Endodermal cell (in vitro differentiated cells): ENCODE data around the gene RPTOR. TPM values are rescaled to one million over a fixed set of nuclear protein-coding genes. Genes with fewer than 3 reads are reported as not detected.

Experiments
- DNase-seq: peaks from one replicate; pipeline ENCODE4 v3.0.0-alpha.2; 2017
- H3K27ac ChIP-seq: 2 replicates; pipeline ENCODE4 v1.5.1; 2013; ENCODE audit warnings: mild to moderate bottlenecking, low read depth, low read length, moderate library complexity
- H3K27me3 ChIP-seq: 2 replicates; pipeline ENCODE4 v1.6.1; 2013; ENCODE audit warnings: mild to moderate bottlenecking, low read length, moderate library complexity; ENCODE audit not compliant: insufficient read depth, control insufficient read depth, poor library complexity, severe bottlenecking
- H3K36me3 ChIP-seq: 2 replicates; pipeline ENCODE4 v1.7.0; 2013; ENCODE audit warnings: mild to moderate bottlenecking, low read length, moderate library complexity; ENCODE audit not compliant: control insufficient read depth, insufficient read depth
- H3K4me1 ChIP-seq: one replicate; pipeline ENCODE4 v1.7.0; 2013; ENCODE audit warnings: low read length; ENCODE audit not compliant: control insufficient read depth, insufficient read depth
- H3K4me3 ChIP-seq: 2 replicates; pipeline ENCODE4 v1.5.1; 2013; ENCODE audit warnings: mild to moderate bottlenecking, low read length, moderate library complexity
- H3K9ac ChIP-seq: 2 replicates; pipeline ENCODE4 v1.6.1; 2013; ENCODE audit warnings: mild to moderate bottlenecking, low read length, moderate library complexity; ENCODE audit not compliant: poor library complexity, severe bottlenecking; ENCODE audit errors: extremely low read depth
- H3K9me3 ChIP-seq: 2 replicates; pipeline ENCODE4 v1.6.1; 2013; ENCODE audit warnings: mild to moderate bottlenecking, low read length, moderate library complexity; ENCODE audit not compliant: control insufficient read depth
- H3K27ac Mint-ChIP-seq: 2 replicates; pipeline ENCODE4 v1.8.0; 2020; ENCODE audit warnings: mixed read lengths
- H3K27me3 Mint-ChIP-seq: 2 replicates; pipeline ENCODE4 v1.8.0; 2021; ENCODE audit warnings: mild to moderate bottlenecking, mixed read lengths; ENCODE audit not compliant: insufficient read depth
- H3K36me3 Mint-ChIP-seq: 2 replicates; pipeline ENCODE4 v1.8.0; 2020; ENCODE audit warnings: low read depth, mixed read lengths
- H3K4me1 Mint-ChIP-seq: 2 replicates; pipeline ENCODE4 v1.8.0; 2020; ENCODE audit warnings: mixed read lengths
- H3K4me3 Mint-ChIP-seq: 2 replicates; pipeline ENCODE4 v1.8.0; 2020; ENCODE audit warnings: mild to moderate bottlenecking, moderate library complexity, mixed read lengths
- H3K9me3 Mint-ChIP-seq: 2 replicates; pipeline ENCODE4 v1.8.0; 2020; ENCODE audit warnings: mild to moderate bottlenecking, mixed read lengths
- WGBS, 2 experiments: methylation state at CpG; one replicate each; pipeline versions ENCODE4 v1.1.5 to v1.1.7; 2013; ENCODE audit warnings: missing lambda C conversion rate in 2 of 2, mixed read lengths in 1 of 2; ENCODE audit not compliant: insufficient coverage in 1 of 2, insufficient read length in 1 of 2; 5-methylcytosine and 5-hydroxymethylcytosine counted together
- total RNA-seq, 2 donors: library from RNA; stranded (reverse); fragmentation: NEBNext Ultra II Directional in 1 of 2; extraction: Animal tissue kit (Norgen Biotek cat#: 25700) in 1 of 2; gene quantifications; 2 replicates in 1 of 2; 3 replicates in 1 of 2; pipeline ENCODE4 v1.2.1, GENCODE V29; 2021
- TF ChIP-seq, protein P1 (sequence below): fragments of 200-600 bp; sonication (generic); conservative IDR thresholded peaks from 2 replicates; pipeline ENCODE4 v1.5.0; 2021; ENCODE audit warnings: antibody characterized with exemption, mild to moderate bottlenecking

The RPTOR gene
- total RNA-seq, 2 donors from 2014 or later: 45.1 to 53.4 TPM

- Histone ChIP-seq H3K27me3 (no peaks in the 10 kb centered on the region), H3K27ac (no peak overlapping the region), H3K9ac (no peak overlapping the region), H3K4me1 (no peaks in the 10 kb centered on the region), H3K4me3 (no peak overlapping the region), H3K9me3 (no peaks in the 10 kb centered on the region), H3K36me3 (peaks cover 6% of the 10 kb centered on the region)
- TF ChIP-seq, protein P1, sequence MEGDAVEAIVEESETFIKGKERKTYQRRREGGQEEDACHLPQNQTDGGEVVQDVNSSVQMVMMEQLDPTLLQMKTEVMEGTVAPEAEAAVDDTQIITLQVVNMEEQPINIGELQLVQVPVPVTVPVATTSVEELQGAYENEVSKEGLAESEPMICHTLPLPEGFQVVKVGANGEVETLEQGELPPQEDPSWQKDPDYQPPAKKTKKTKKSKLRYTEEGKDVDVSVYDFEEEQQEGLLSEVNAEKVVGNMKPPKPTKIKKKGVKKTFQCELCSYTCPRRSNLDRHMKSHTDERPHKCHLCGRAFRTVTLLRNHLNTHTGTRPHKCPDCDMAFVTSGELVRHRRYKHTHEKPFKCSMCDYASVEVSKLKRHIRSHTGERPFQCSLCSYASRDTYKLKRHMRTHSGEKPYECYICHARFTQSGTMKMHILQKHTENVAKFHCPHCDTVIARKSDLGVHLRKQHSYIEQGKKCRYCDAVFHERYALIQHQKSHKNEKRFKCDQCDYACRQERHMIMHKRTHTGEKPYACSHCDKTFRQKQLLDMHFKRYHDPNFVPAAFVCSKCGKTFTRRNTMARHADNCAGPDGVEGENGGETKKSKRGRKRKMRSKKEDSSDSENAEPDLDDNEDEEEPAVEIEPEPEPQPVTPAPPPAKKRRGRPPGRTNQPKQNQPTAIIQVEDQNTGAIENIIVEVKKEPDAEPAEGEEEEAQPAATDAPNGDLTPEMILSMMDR: no peak
- H3K27me3 Mint-ChIP-seq: no peaks in the 10 kb centered on the region
- H3K4me1 Mint-ChIP-seq: peaks cover 8% of the 10 kb centered on the region
- no peak overlapping the region for H3K4me3 Mint-ChIP-seq
- no peak overlapping the region for H3K27ac Mint-ChIP-seq
- 78 to 89% methylated on average over 1 to 2 of the region's 3 CpGs for WGBS, 2 experiments
- no peak for DNase-seq
- peaks cover 18% of the 10 kb centered on the region for H3K36me3 Mint-ChIP-seq
- H3K9me3 Mint-ChIP-seq: no peaks in the 10 kb centered on the region
Measured at GRCh38 chr17:80749611-80750010, 205.0 kb downstream of the RPTOR start.

GRCh38 chr17:80750263-80750662, 205.6 kb downstream of the RPTOR start:
- H3K27me3 ChIP-seq: no peaks in the 10 kb centered on the region
- no peak for DNase-seq
- no peaks in the 10 kb centered on the region for H3K4me1 ChIP-seq
- H3K36me3 ChIP-seq: peaks cover 12% of the 10 kb centered on the region
- H3K4me3 Mint-ChIP-seq: no peak overlapping the region
- no peaks in the 10 kb centered on the region for H3K27me3 Mint-ChIP-seq
- TF ChIP-seq, protein P1: no peak
- H3K36me3 Mint-ChIP-seq: peaks cover 19% of the 10 kb centered on the region
- H3K27ac ChIP-seq: no peak overlapping the region
- no peak overlapping the region for H3K4me3 ChIP-seq
- H3K9ac ChIP-seq: no peak overlapping the region
- WGBS, 2 experiments: 90 to 94% methylated on average over 9 to 14 of the region's 14 CpGs
- H3K27ac Mint-ChIP-seq: no peak overlapping the region
- no peaks in the 10 kb centered on the region for H3K9me3 Mint-ChIP-seq
- H3K4me1 Mint-ChIP-seq: peaks cover 8% of the 10 kb centered on the region
- no peaks in the 10 kb centered on the region for H3K9me3 ChIP-seq

DNA sequence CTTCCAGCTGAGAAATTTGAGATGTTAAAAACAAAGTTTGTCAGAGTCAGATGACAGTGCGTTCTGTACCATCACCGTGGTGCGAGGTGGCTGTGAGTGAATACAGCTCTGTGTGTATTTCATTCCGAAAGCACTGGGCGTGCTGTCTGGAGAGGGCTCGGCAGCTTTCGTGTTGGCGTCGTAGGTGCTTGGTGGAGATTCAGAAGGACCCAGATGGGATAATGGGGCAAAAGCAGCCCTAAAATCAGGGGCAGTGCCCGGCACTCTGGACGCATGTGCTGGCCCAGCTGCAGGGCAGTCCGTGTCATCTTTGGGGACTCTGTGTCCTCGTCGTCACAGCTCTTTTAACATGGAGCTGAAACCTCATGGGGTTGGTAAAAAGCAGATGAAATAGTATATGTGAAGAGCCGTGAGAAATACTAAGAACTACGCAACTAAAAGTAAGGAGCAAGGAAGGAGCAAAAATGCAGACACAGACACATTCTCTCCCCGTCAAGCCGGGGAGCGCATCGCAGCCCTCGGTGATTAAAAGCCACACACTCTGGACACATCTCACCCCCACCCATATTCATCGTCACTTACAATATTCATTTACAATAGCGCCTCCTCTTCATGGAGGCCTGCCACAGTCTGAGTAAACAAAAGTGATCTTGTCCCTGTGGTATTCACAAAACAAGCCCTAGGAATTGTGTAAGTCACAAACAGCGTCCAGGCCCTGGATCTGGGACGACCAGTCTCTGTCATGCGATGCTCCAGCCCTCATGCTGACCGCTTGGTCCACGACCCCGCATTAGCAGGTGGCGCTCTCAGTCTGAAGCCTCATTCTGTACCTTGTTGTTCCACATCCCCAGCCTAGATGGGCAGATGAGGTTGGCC, 206.7 kb downstream of the RPTOR start:
- Histone ChIP-seq H3K9me3 (no peaks in the 10 kb centered on the region), H3K27ac (peak overlapping the region; percentile 72), H3K9ac (no peak overlapping the region), H3K4me3 (no peak overlapping the region), H3K36me3 (peaks cover 22% of the 10 kb centered on the region), H3K4me1 (no peaks in the 10 kb centered on the region), H3K27me3 (no peaks in the 10 kb centered on the region)
- H3K4me1 Mint-ChIP-seq: peaks cover 8% of the 10 kb centered on the region
- H3K36me3 Mint-ChIP-seq: peaks cover 21% of the 10 kb centered on the region
- TF ChIP-seq, protein P1: no peak
- H3K9me3 Mint-ChIP-seq: no peaks in the 10 kb centered on the region
- H3K27ac Mint-ChIP-seq: peak overlapping the region; percentile 12
- no peak for DNase-seq
- 91 to 92% methylated on average over 24 to 30 of the region's 30 CpGs for WGBS, 2 experiments
- H3K4me3 Mint-ChIP-seq: no peak overlapping the region
- no peaks in the 10 kb centered on the region for H3K27me3 Mint-ChIP-seq
